ENCODE results near the gene KANTR.

KANTR gene

DNA sequence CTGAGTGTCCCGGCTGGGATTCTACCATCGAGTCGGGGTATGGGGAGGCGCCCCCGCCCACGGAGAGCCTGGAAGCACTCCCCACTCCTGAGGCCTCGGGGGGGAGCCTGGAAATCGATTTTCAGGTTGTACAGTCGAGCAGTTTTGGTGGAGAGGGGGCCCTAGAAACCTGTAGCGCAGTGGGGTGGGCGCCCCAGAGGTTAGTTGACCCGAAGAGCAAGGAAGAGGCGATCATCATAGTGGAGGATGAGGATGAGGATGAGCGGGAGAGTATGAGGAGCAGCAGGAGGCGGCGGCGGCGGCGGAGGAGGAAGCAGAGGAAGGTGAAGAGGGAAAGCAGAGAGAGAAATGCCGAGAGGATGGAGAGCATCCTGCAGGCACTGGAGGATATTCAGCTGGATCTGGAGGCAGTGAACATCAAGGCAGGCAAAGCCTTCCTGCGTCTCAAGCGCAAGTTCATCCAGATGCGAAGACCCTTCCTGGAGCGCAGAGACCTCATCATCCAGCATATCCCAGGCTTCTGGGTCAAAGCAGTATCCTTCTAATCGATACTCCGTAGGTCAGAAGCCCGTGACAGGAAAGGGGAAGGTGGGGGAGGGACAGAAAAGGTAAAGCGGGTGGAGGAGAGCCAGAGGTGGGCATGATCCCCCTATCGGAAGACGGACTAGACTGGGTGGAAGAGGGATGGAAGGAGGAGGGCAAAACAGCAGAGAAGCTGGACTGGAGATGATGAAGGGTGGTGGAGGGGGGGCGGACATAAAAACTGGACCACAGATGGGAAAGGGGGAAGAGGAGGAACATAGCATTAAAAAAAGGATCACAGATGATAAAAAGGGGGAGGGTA is 10.9 kb upstream of the KANTR start:
- Histone ChIP-seq H3K27me3 (ENCODE audit: control insufficient read depth in 1 of 2, insufficient read depth in 2 of 2, low read length in 2 of 2) (peaks cover 0 to 18% of the 10 kb centered on the region in 2 donors), H3K4me1 (ENCODE audit: control insufficient read depth, insufficient read depth, low read length) (peaks cover 39% of the 10 kb centered on the region), H3K9ac (ENCODE audit: low read length in 2 of 2) (peak overlapping the region; percentile 78 to 87), H3K36me3 (ENCODE audit: control insufficient read depth in 2 of 2, insufficient read depth in 2 of 2, low read length in 2 of 2) (peaks cover 14 to 31% of the 10 kb centered on the region in 2 donors), H3K9me3 (ENCODE audit: control insufficient read depth in 2 of 2, low read length in 2 of 2) (no peaks in the 10 kb centered on the region), H3K27ac (ENCODE audit: low read length) (peak overlapping the region; percentile 90), H3K4me3 (ENCODE audit: low read length in 2 of 2) (peak overlapping the region; percentile 79 to 80)

DNA sequence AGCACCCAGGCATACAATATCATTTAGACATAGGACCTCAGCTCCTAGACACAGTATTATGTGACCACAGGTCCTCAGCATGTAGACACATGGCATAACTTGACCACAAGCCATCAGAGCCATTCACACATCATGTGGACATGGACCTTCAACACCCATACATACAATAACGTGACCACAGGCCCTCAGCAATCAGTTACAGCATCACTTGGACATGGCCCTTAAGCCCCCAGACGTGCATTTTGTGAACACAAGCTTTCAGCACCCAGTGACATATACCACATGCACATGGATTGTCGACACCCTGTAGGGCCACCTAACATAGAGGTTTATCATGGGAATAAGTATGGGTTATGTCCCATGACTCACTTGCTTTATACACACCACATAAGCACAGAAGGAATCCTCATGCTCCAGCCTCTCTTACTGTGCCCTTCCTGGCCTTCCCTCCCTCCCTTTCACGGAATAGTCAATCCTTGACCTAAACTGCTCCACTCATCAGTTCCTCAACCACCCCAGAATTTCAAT is 9.8 kb upstream of the KANTR start:
- peak overlapping the region; percentile 78 to 87 for H3K9ac ChIP-seq (ENCODE audit: low read length in 2 of 2)
- no peaks in the 10 kb centered on the region for H3K9me3 ChIP-seq (ENCODE audit: control insufficient read depth in 2 of 2, low read length in 2 of 2)
- H3K4me1 ChIP-seq (ENCODE audit: control insufficient read depth, insufficient read depth, low read length) = peaks cover 42% of the 10 kb centered on the region
- peaks cover 14 to 31% of the 10 kb centered on the region in 2 donors for H3K36me3 ChIP-seq (ENCODE audit: control insufficient read depth in 2 of 2, insufficient read depth in 2 of 2, low read length in 2 of 2)
- peak overlapping the region; percentile 90 for H3K27ac ChIP-seq (ENCODE audit: low read length)
- H3K27me3 ChIP-seq (ENCODE audit: control insufficient read depth in 1 of 2, insufficient read depth in 2 of 2, low read length in 2 of 2) = peaks cover 0 to 20% of the 10 kb centered on the region in 2 donors
- H3K4me3 ChIP-seq (ENCODE audit: low read length in 2 of 2) = peak overlapping the region; percentile 79 to 80

DNA sequence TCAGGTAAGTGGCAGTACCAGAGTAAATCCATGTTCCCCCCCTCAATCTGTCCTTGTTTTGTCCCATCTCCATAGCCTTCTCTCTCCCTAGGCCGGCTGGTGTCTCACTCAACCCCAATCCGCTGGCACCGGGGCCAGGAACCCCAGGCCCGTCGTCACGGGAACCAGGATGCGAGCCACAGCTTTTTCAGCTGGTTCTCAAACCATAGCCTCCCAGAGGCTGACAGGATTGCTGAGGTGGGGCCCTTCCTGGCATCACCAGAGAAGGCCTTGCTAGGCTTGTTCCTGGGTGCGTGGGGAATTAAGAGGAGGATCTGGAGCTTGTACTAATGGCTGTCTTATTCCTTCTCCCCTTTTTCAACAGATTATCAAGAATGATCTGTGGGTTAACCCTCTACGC is 9.1 kb upstream of the KANTR start:
- Histone ChIP-seq H3K9ac (ENCODE audit: low read length in 2 of 2) (peak overlapping the region in 1 of 2 donors; percentile 78), H3K4me1 (ENCODE audit: control insufficient read depth, insufficient read depth, low read length) (peaks cover 42% of the 10 kb centered on the region), H3K4me3 (ENCODE audit: low read length in 2 of 2) (peak overlapping the region; percentile 79 to 80)

DNA sequence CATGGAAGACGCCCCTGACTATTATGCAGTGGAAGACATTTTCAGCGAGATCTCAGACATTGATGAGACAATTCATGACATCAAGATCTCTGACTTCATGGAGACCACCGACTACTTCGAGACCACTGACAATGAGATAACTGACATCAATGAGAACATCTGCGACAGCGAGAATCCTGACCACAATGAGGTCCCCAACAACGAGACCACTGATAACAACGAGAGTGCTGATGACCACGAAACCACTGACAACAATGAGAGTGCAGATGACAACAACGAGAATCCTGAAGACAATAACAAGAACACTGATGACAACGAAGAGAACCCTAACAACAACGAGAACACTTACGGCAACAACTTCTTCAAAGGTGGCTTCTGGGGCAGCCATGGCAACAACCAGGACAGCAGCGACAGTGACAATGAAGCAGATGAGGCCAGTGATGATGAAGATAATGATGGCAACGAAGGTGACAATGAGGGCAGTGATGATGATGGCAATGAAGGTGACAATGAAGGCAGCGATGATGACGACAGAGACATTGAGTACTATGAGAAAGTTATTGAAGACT is 8.2 kb upstream of the KANTR start:
- H3K27me3 ChIP-seq (ENCODE audit: control insufficient read depth in 1 of 2, insufficient read depth in 2 of 2, low read length in 2 of 2) = peaks cover 0 to 18% of the 10 kb centered on the region in 2 donors
- peak overlapping the region in 1 of 2 donors; percentile 47 for H3K4me3 ChIP-seq (ENCODE audit: low read length in 2 of 2)
- H3K9me3 ChIP-seq (ENCODE audit: control insufficient read depth in 2 of 2, low read length in 2 of 2) = no peaks in the 10 kb centered on the region
- peak overlapping the region; percentile 90 for H3K27ac ChIP-seq (ENCODE audit: low read length)
- peaks cover 14 to 31% of the 10 kb centered on the region in 2 donors for H3K36me3 ChIP-seq (ENCODE audit: control insufficient read depth in 2 of 2, insufficient read depth in 2 of 2, low read length in 2 of 2)
- peaks cover 42% of the 10 kb centered on the region for H3K4me1 ChIP-seq (ENCODE audit: control insufficient read depth, insufficient read depth, low read length)
- no peak overlapping the region for H3K9ac ChIP-seq (ENCODE audit: low read length in 2 of 2)

More for the DNA sequence above, 9.1 kb upstream of the KANTR start:
- peak overlapping the region; percentile 90 for H3K27ac ChIP-seq (ENCODE audit: low read length)
- peaks cover 14 to 31% of the 10 kb centered on the region in 2 donors for H3K36me3 ChIP-seq (ENCODE audit: control insufficient read depth in 2 of 2, insufficient read depth in 2 of 2, low read length in 2 of 2)
- peaks cover 0 to 19% of the 10 kb centered on the region in 2 donors for H3K27me3 ChIP-seq (ENCODE audit: control insufficient read depth in 1 of 2, insufficient read depth in 2 of 2, low read length in 2 of 2)
- H3K9me3 ChIP-seq (ENCODE audit: control insufficient read depth in 2 of 2, low read length in 2 of 2) = no peaks in the 10 kb centered on the region

DNA sequence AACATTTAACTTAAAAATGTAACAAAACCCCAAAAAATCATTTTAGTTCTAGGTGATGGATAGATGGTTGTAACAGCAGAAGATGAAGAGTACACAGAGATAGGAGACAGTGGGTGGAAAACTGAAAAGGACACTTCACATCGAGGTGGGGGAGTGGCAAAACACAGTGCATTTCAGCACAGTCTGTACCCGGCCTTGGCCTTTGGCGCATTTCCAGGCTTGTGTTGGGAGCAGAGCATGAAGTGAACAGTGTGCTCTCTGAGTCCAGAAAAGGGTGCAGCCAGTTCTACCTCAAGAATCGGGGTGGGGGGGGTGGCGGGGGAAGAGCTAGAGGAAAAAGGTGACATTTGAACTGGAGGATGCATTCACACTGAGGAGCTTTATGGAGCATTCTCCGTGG is 7.5 kb upstream of the KANTR start:
- Histone ChIP-seq H3K36me3 (ENCODE audit: control insufficient read depth in 2 of 2, insufficient read depth in 2 of 2, low read length in 2 of 2) (peaks cover 14 to 31% of the 10 kb centered on the region in 2 donors), H3K9me3 (ENCODE audit: control insufficient read depth in 2 of 2, low read length in 2 of 2) (no peaks in the 10 kb centered on the region), H3K27ac (ENCODE audit: low read length) (peak overlapping the region; percentile 90), H3K27me3 (ENCODE audit: control insufficient read depth in 1 of 2, insufficient read depth in 2 of 2, low read length in 2 of 2) (peaks cover 0 to 18% of the 10 kb centered on the region in 2 donors), H3K9ac (ENCODE audit: low read length in 2 of 2) (peak overlapping the region in 1 of 2 donors; percentile 51), H3K4me3 (ENCODE audit: low read length in 2 of 2) (peak overlapping the region in 1 of 2 donors; percentile 47), H3K4me1 (ENCODE audit: control insufficient read depth, insufficient read depth, low read length) (peaks cover 42% of the 10 kb centered on the region)

DNA sequence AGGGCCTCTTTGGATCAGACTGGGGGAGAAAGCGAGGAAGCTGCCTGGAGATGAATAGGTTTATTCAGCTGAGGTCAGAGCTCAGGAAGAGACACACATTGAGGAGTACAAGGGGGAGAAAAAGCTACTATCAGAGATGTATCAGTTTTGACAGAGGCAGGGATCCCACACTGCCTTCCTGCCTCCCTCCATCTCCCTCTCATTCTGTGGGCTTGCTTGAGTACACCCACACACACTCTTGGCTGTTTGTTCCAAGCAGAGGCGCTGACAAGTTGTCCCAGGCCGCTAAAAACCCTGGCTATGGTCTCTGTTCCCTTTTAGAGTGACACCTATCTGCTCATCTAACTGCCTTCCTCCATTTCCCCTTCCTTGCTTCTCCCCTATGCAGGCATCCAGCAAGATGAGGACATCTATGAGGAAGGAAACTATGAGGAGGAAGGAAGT is 6.5 kb upstream of the KANTR start:
- Histone ChIP-seq H3K36me3 (ENCODE audit: control insufficient read depth in 2 of 2, insufficient read depth in 2 of 2, low read length in 2 of 2) (peaks cover 14 to 31% of the 10 kb centered on the region in 2 donors), H3K9me3 (ENCODE audit: control insufficient read depth in 2 of 2, low read length in 2 of 2) (no peaks in the 10 kb centered on the region), H3K4me1 (ENCODE audit: control insufficient read depth, insufficient read depth, low read length) (peaks cover 42% of the 10 kb centered on the region), H3K9ac (ENCODE audit: low read length in 2 of 2) (peak overlapping the region; percentile 36 to 62), H3K4me3 (ENCODE audit: low read length in 2 of 2) (peak overlapping the region in 1 of 2 donors; percentile 44), H3K27ac (ENCODE audit: low read length) (peak overlapping the region; percentile 90), H3K27me3 (ENCODE audit: control insufficient read depth in 1 of 2, insufficient read depth in 2 of 2, low read length in 2 of 2) (peaks cover 0 to 18% of the 10 kb centered on the region in 2 donors)

DNA sequence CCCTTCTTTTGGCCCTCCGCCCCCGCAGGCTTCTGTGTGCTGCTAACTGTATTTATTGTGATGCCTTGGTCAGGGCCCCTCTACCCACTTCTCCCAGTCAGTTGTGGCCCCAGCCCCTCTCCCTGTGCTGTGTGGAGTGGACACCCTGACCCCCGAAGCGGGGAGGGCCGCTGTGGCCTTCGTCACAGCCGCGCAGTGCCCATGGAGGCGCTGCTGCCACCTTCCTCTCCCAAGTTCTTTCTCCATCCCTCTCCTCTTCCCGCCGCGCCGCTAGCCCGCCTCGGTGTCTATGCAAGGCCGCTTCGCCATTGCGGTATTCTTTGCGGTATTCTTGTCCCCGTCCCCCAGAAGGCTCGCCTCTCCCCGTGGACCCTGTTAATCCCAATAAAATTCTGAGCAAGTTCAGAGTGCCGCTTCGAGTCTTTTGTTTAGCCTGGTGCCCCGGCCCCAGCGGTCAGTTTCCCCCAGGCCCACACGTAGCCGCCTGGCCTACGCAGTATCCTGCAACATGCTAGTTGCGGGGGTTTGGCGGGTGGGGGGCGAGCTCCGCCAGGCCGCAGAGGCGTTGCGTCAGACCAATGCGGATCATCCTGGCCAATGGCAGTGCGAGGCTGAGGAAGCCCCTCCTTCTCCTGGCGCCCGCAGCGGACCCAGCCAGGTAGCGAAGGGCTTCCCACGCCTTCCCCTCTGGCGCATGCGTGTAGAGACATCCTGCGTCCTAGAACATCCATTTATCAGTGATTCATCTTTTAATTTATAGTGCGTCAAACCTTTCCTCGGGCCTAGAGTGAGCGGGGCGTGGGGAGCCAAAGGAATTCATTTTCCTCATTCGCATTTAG is 5.6 kb upstream of the KANTR start:
- Histone ChIP-seq H3K4me3 (ENCODE audit: low read length in 2 of 2) (peak overlapping the region; percentile 65 to 71), H3K4me1 (ENCODE audit: control insufficient read depth, insufficient read depth, low read length) (peaks cover 42% of the 10 kb centered on the region), H3K27ac (ENCODE audit: low read length) (peak overlapping the region; percentile 90), H3K36me3 (ENCODE audit: control insufficient read depth in 2 of 2, insufficient read depth in 2 of 2, low read length in 2 of 2) (peaks cover 14 to 31% of the 10 kb centered on the region in 2 donors), H3K9me3 (ENCODE audit: control insufficient read depth in 2 of 2, low read length in 2 of 2) (no peaks in the 10 kb centered on the region), H3K9ac (ENCODE audit: low read length in 2 of 2) (peak overlapping the region; percentile 89), H3K27me3 (ENCODE audit: control insufficient read depth in 1 of 2, insufficient read depth in 2 of 2, low read length in 2 of 2) (peaks cover 0 to 18% of the 10 kb centered on the region in 2 donors)

DNA sequence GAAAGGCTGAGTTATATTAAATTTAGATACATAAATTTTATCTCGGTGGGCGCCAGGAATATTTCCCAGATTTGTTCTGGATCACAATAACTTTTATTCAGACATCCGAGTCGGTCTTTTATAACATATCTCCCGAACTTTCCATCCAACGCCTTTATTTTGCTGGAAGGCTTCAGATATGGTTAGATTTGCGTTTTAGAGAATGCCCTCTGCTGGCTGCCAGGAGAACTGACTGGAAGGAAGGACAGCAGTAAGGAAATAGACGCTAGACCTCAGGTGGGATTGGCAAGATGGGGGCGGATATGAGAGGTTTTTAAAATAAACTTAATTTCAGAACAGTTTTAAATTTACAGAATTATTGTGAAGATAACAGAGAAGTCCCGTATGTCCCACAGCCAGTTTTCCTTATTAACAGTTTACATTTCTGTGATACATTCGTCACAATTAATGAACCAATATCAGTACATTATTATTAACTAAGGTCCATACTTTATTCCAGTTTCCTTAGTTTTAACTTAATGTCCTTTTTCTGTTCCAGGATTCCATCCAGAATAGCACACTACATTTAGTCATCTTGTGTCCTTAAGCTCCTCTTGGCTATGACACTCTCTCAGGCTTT is 4.6 kb upstream of the KANTR start:
- peak overlapping the region; percentile 65 to 71 for H3K4me3 ChIP-seq (ENCODE audit: low read length in 2 of 2)
- H3K9me3 ChIP-seq (ENCODE audit: control insufficient read depth in 2 of 2, low read length in 2 of 2) = no peaks in the 10 kb centered on the region
- H3K4me1 ChIP-seq (ENCODE audit: control insufficient read depth, insufficient read depth, low read length) = peaks cover 39% of the 10 kb centered on the region
- peaks cover 14 to 25% of the 10 kb centered on the region in 2 donors for H3K36me3 ChIP-seq (ENCODE audit: control insufficient read depth in 2 of 2, insufficient read depth in 2 of 2, low read length in 2 of 2)
- peaks cover 0 to 15% of the 10 kb centered on the region in 2 donors for H3K27me3 ChIP-seq (ENCODE audit: control insufficient read depth in 1 of 2, insufficient read depth in 2 of 2, low read length in 2 of 2)
- H3K9ac ChIP-seq (ENCODE audit: low read length in 2 of 2) = peak overlapping the region; percentile 89
- peak overlapping the region; percentile 90 for H3K27ac ChIP-seq (ENCODE audit: low read length)

DNA sequence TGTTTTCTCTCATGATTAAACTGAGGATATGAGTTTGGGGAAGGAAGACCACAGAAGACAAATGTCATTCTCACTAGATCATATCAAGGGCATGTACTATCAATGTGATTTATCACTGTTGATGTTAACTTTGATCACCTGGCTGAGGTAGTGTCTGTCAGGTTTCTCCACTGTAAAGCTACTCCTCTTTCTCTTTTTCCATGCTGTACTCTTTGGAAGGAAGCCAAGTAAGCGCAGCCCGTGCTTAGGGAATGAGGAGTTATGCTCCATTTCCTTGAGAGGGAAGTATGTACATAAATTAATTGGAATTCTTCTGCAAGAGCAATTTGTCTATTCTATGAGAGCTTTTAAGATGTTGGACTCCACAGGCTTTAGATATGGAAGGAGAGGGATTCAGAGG is 4.0 kb upstream of the KANTR start:
- no peaks in the 10 kb centered on the region for H3K9me3 ChIP-seq (ENCODE audit: control insufficient read depth in 2 of 2, low read length in 2 of 2)
- H3K27ac ChIP-seq (ENCODE audit: low read length) = no peak overlapping the region
- peaks cover 0 to 11% of the 10 kb centered on the region in 2 donors for H3K27me3 ChIP-seq (ENCODE audit: control insufficient read depth in 1 of 2, insufficient read depth in 2 of 2, low read length in 2 of 2)
- H3K36me3 ChIP-seq (ENCODE audit: control insufficient read depth in 2 of 2, insufficient read depth in 2 of 2, low read length in 2 of 2) = peaks cover 13 to 19% of the 10 kb centered on the region in 2 donors
- H3K9ac ChIP-seq (ENCODE audit: low read length in 2 of 2) = no peak overlapping the region
- peaks cover 38% of the 10 kb centered on the region for H3K4me1 ChIP-seq (ENCODE audit: control insufficient read depth, insufficient read depth, low read length)
- no peak overlapping the region for H3K4me3 ChIP-seq (ENCODE audit: low read length in 2 of 2)

DNA sequence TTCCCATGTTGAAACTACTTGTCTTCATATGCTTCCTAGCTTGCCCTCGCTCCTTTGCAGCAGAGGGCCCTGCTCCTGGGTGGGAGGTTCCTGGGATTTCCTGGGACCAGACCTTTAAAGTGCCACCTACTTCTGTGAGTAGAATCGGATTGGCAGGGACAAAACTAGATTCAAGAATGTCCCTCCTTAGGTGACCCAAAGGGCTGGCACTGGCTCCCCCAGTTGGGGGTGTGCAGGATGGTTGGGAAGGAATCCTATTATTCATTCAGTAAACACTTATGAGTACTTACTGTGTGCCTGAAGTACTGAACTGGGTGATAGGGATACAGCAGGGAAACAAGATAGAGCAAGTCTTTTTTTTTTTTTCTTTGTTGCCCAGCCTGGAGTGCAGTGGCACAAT is 2.6 kb upstream of the KANTR start:
- no peaks in the 10 kb centered on the region for H3K9me3 ChIP-seq (ENCODE audit: control insufficient read depth in 2 of 2, low read length in 2 of 2)
- H3K4me1 ChIP-seq (ENCODE audit: control insufficient read depth, insufficient read depth, low read length) = peaks cover 30% of the 10 kb centered on the region
- H3K4me3 ChIP-seq (ENCODE audit: low read length in 2 of 2) = no peak overlapping the region
- peaks cover 3 to 7% of the 10 kb centered on the region in 2 donors for H3K36me3 ChIP-seq (ENCODE audit: control insufficient read depth in 2 of 2, insufficient read depth in 2 of 2, low read length in 2 of 2)
- peaks cover 0 to 7% of the 10 kb centered on the region in 2 donors for H3K27me3 ChIP-seq (ENCODE audit: control insufficient read depth in 1 of 2, insufficient read depth in 2 of 2, low read length in 2 of 2)
- H3K27ac ChIP-seq (ENCODE audit: low read length) = no peak overlapping the region
- H3K9ac ChIP-seq (ENCODE audit: low read length in 2 of 2) = no peak overlapping the region

Measured in stomach smooth muscle (tissue), 2 donors.